GM12878 (cell line): Measurements from ENCODE around the gene ADH1A. TPM values are rescaled to one million over a fixed set of nuclear protein-coding genes. Genes with fewer than 3 reads are reported as not detected.

ENCODE experiments used
- ATAC-seq: fragments of 200-7000 bp; cut with Tn5 transposase; 3 replicates; pipeline ENCODE4 v1.9.1; 2020; ENCODE audit warnings: mild to moderate bottlenecking, moderate library complexity
- BruUV-seq: library from RNA; stranded (reverse); fragments of 400-500 nt; replicated peaks from 2 replicates; lab custom pipeline; 2021; lab: Mats Ljungman, UMichigan
- CTCF ChIA-PET: fragments of 300-600 bp; sonication (Branson Sonifier 250); formaldehyde crosslinking; extraction: SDS; loops from one replicate; lab custom pipeline; 2021; ENCODE audit warnings: inconsistent platforms; lab: Yijun Ruan, JAX
- POLR2A ChIA-PET: fragments of 350-600 bp; formaldehyde crosslinking; extraction: SDS; loops from one replicate; lab custom pipeline; 2021; ENCODE audit warnings: inconsistent platforms; lab: Charles Lee
- RAD21 ChIA-PET: fragments of 300-600 bp; sonication (Branson Sonifier 250); formaldehyde crosslinking; loops from one replicate; lab custom pipeline; 2023; ENCODE audit warnings: antibody characterized with exemption; ENCODE audit not compliant: unreplicated experiment; lab: Charles Lee
- SMC1A ChIA-PET: fragments of 300-600 bp; sonication (Branson Sonifier 250); formaldehyde crosslinking; loops from one replicate; lab custom pipeline; 2023; ENCODE audit not compliant: unreplicated experiment, uncharacterized antibody; lab: Charles Lee
- DNase-seq: peaks from one replicate; pipeline ENCODE4 v3.0.0-alpha.2; 2011; ENCODE audit warnings: low read depth, low spot score
- FAIRE-seq: peaks from 3 replicates; lab custom pipeline; 2011; peaks lifted over from hg19 to GRCh38; lab: Jason Lieb, UNC
- H2AFZ ChIP-seq: 2 replicates; pipeline ENCODE4 v1.6.0; 2011; ENCODE audit warnings: low read depth, low read length, control low read depth; ENCODE audit not compliant: control insufficient read depth
- H3K27ac ChIP-seq: 2 replicates; pipeline ENCODE4 v1.5.1; 2011; ENCODE audit warnings: control low read depth; ENCODE audit not compliant: control insufficient read depth, insufficient read depth
- H3K27me3 ChIP-seq, 2 experiments: replicated peaks in 1 of 2; 2 replicates each; pipeline versions ENCODE4 v1.6.0 to v1.6.1; 2011; ENCODE audit warnings: low read length in 1 of 2; ENCODE audit not compliant: control insufficient read depth in 2 of 2, insufficient read depth in 2 of 2
- H3K36me3 ChIP-seq, 2 experiments: 2 replicates each; pipeline ENCODE4 v1.5.1; 2011; ENCODE audit warnings: low read length in 1 of 2; ENCODE audit not compliant: control insufficient read depth in 2 of 2, insufficient read depth in 2 of 2
- H3K4me1 ChIP-seq: 2 replicates; pipeline ENCODE4 v1.6.1; 2011; ENCODE audit warnings: mild to moderate bottlenecking, low read length, moderate library complexity, mixed read lengths; ENCODE audit not compliant: control insufficient read depth, insufficient read depth
- H3K4me2 ChIP-seq: 2 replicates; pipeline ENCODE4 v1.6.0; 2011; ENCODE audit warnings: control low read depth; ENCODE audit not compliant: control insufficient read depth, insufficient read depth
- H3K4me3 ChIP-seq: fragments of 200-600 bp; sonication (generic); 2 replicates; pipeline ENCODE4 v1.5.1; 2016
- H3K79me2 ChIP-seq: 2 replicates; pipeline ENCODE4 v1.6.0; 2011; ENCODE audit warnings: low read length; ENCODE audit not compliant: control insufficient read depth, insufficient read depth
- H3K9ac ChIP-seq: 2 replicates; pipeline ENCODE4 v1.8.0; 2011; ENCODE audit warnings: low read length, control low read depth, mixed read lengths; ENCODE audit not compliant: control insufficient read depth, insufficient read depth
- H3K9me3 ChIP-seq: replicated peaks from 3 replicates; pipeline ENCODE4 v1.5.1; 2011; ENCODE audit warnings: mild to moderate bottlenecking, low read length; ENCODE audit not compliant: control insufficient read depth, insufficient read depth
- H4K20me1 ChIP-seq: 2 replicates; pipeline ENCODE4 v1.6.0; 2011; ENCODE audit not compliant: control insufficient read depth, insufficient read depth
- JUNB ChIP-seq: IDR thresholded peaks from 2 replicates; pipeline ENCODE4 v1.6.1; 2016; ENCODE audit warnings: antibody characterized with exemption, mild to moderate bottlenecking
- KLF5 ChIP-seq: fragments of 450-650 bp; IDR thresholded peaks from 2 replicates; pipeline ENCODE4 v1.6.1; 2014; ENCODE audit warnings: mild to moderate bottlenecking; ENCODE audit not compliant: partially characterized antibody
- NR2F1 ChIP-seq: fragments of 450-650 bp; conservative IDR thresholded peaks from 2 replicates; pipeline ENCODE4 v1.6.1; 2017; ENCODE audit warnings: mild to moderate bottlenecking
- WRNIP1 ChIP-seq: IDR thresholded peaks from 2 replicates; pipeline ENCODE4 v1.6.1; 2011; ENCODE audit warnings: low read depth, low read length, improper control_type of control experiment, borderline replicate concordance
- whole genome bisulfite sequencing: methylation state at CpG from one replicate; pipeline ENCODE4 v1.1.6; 2016; ENCODE audit warnings: low lambda C conversion rate; ENCODE audit not compliant: insufficient replicate concordance, insufficient coverage; ENCODE audit errors: missing lambda C conversion rate; 5-methylcytosine and 5-hydroxymethylcytosine counted together
- in situ Hi-C: fragments of 300-500 bp; cut with MboI; formaldehyde crosslinking; loops from 9 replicates; pipeline ENCODE4 v1.14.3; 2018; ENCODE audit warnings: mixed read lengths
- intact Hi-C: fragments of 100-400 bp; cut with micrococcal nuclease; formaldehyde crosslinking; loops from one replicate; pipeline ENCODE4 v1.14.2; 2022; ENCODE audit not compliant: unreplicated experiment
- polyA plus RNA-seq, 11 experiments: library from polyadenylated mRNA; depleted of rRNA in 4 of 11; unstranded in 6 of 11; stranded (reverse) in 5 of 11; fragments of >200 nt; fragmentation: Nextera tagmentation in 4 of 11; fragmentation: Illumina TruSeq in 1 of 11; extraction: Ambion mirVana in 4 of 11; extraction: Trizol in 1 of 11; gene quantifications; 1 replicate in 1 of 11; 2 replicates in 10 of 11; pipeline versions ENCODE4 v1.2.1 to v1.2.3, GENCODE V29; 2011 to 2016; ENCODE audit warnings: inconsistent platforms in 2 of 11, missing spikeins in 2 of 11, low read depth in 1 of 11
- total RNA-seq, 4 experiments: library from RNA; depleted of rRNA in 3 of 4; stranded (reverse); fragments of >200 nt in 3 of 4; fragmentation: Illumina TruSeq in 1 of 4; extraction: Trizol in 1 of 4; gene quantifications; 2 replicates each; pipeline versions ENCODE4 v1.2.1 to v1.2.3, GENCODE V29; 2013 to 2021
- TF ChIP-seq, protein P1 (sequence below): IDR thresholded peaks from 2 replicates; pipeline ENCODE4 v1.6.1; 2012; ENCODE audit warnings: low read depth, low read length, improper control_type of control experiment
- TF ChIP-seq, protein P2 (sequence below): fragments of 450-650 bp; IDR thresholded peaks from 2 replicates; pipeline ENCODE4 v1.6.1; 2017; ENCODE audit warnings: mild to moderate bottlenecking, moderate library complexity

Gene ADH1A
- total and polyA plus RNA-seq, 10 of the 15 experiments (the other 5 are each of a cell fraction or from before 2014, with no cell fraction given), result not detected

DNA sequence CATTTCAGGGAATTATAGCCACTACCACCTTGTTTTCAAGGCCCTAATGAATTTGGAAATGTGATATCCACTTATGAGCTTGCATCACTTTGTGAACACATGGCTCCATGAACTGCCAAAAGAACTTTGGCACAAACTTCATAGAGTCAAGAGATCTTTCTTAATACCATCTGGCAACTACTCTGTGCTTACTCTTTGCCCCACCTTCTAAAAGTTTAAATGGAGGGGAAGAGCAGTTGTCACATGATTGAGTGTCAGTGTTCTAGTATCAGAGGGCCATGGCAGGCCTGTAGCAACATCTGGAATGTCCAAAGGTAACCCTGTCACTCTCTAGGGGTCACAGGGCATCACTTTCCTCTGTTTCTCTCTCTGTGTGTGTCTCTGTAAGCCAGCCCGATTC, 33.0 kb upstream of the ADH1A start:
- Histone ChIP-seq H3K4me2 (no peak overlapping the region), H3K4me1 (no peaks in the 10 kb centered on the region), H3K9me3 (no peaks in the 10 kb centered on the region), H3K9ac (no peak overlapping the region), H4K20me1 (no peaks in the 10 kb centered on the region), H2AFZ (no peak overlapping the region), H3K27ac (no peak overlapping the region), H3K79me2 (no peaks in the 10 kb centered on the region), H3K27me3 (no peaks in the 10 kb centered on the region), H3K36me3 (no peaks in the 10 kb centered on the region), H3K4me3 (no peak overlapping the region)
- no TSS peak for BruUV-seq
- in situ Hi-C loops, result no loop called here
- TF ChIP-seq WRNIP1, result no peak
- no peak for TF ChIP-seq NR2F1
- TF ChIP-seq, protein P1, sequence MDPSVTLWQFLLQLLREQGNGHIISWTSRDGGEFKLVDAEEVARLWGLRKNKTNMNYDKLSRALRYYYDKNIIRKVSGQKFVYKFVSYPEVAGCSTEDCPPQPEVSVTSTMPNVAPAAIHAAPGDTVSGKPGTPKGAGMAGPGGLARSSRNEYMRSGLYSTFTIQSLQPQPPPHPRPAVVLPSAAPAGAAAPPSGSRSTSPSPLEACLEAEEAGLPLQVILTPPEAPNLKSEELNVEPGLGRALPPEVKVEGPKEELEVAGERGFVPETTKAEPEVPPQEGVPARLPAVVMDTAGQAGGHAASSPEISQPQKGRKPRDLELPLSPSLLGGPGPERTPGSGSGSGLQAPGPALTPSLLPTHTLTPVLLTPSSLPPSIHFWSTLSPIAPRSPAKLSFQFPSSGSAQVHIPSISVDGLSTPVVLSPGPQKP, result no peak
- TF ChIP-seq KLF5, result no peak
- FAIRE-seq (no peak), ATAC-seq (no peak), DNase-seq (no peak)
- 38% methylated on average over 1 of the region's 1 CpG for WGBS
- POLR2A ChIA-PET, result no interaction called here
- intact Hi-C loops, result no loop called here
- RAD21 ChIA-PET, result no interaction called here
- CTCF ChIA-PET, result no interaction called here
- SMC1A ChIA-PET, result interaction anchor here (0.6 kb wide), 1 partner anchor 1221 kb away, joined by 3 read pairs; no protein-coding TSS in a partner anchor

DNA sequence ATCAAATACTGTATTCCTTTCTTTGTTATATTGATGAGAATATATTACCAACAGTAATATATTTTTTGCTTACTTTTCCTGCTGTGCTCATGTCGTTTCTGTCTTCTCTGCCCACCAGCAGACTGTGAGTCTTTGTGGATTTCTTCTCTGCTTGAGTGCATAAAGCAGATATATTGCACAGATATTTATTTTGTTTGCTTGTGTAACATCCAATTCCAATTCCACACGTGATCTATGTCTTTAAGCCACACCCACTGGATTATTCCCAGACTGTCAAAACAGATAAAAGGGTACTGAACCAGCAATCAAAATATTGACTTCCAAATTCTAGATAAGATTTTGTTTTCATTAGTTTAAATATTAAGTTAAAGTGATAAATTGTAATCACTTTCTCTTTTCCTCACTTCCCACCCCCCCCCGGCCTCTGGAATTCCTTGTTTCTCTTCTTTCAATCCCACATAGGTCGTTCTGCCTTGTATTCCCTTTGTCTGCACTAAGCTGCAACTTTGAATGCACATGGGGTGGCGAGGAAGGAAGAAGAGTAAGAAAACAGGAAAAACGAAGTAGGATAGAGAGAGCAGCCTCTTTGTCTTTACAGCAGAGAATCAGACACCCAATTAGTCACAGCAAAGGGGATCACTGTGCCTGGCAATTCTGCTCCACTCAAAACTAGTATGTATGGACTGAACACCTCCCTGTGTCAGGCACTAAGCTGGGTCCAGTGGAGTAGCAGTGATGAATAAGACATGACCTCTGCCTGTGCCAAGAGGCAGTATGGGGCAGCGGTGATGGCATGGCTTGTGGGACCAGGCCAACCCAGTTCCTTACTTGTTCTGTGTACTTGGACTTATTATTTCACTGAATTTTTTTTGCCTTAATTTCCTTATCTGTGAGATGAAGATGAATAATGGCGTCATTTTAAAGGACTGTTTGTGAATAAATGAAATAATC, 30.7 kb upstream of the ADH1A start, which contains the start of gene ADH1B:
Gene ADH1B, minus strand, starts transcription at position 161 of the 951 bp plus-strand sequence. Its CDS starts 70 bp downstream, at position 91.
- ATAC-seq, result no peak
- Histone ChIP-seq H2AFZ (no peak within 1 kb of the TSS), H4K20me1 (no peaks in the 10 kb centered on the region), H3K4me1 (no peaks in the 10 kb centered on the region), H3K4me3 (no peak within 1 kb of the TSS), H3K27ac (no peak within 1 kb of the TSS), H3K79me2 (no peaks in the 10 kb centered on the region), H3K27me3 (no peaks in the 10 kb centered on the region), H3K9me3 (no peaks in the 10 kb centered on the region), H3K4me2 (no peak within 1 kb of the TSS), H3K36me3 (no peaks in the 10 kb centered on the region), H3K9ac (no peak within 1 kb of the TSS)
- WGBS, result 3% methylated on average over 8 of the region's 8 CpGs
- in situ Hi-C loops, result no loop called here
- POLR2A ChIA-PET, result no interaction called here
- CTCF ChIA-PET, result no interaction called here
- intact Hi-C loops, result no loop called here
- FAIRE-seq, result peak; percentile 18
- no peak for DNase-seq
- RAD21 ChIA-PET, result no interaction called here
- BruUV-seq, result no TSS peak
- SMC1A ChIA-PET, result interaction anchor here (0.6 to 1.3 kb wide), 2 partner anchors 30 to 160 kb away, joined by 3 read pairs; no protein-coding TSS in a partner anchor
- TF ChIP-seq JUNB, result no peak
- TF ChIP-seq, protein P2, sequence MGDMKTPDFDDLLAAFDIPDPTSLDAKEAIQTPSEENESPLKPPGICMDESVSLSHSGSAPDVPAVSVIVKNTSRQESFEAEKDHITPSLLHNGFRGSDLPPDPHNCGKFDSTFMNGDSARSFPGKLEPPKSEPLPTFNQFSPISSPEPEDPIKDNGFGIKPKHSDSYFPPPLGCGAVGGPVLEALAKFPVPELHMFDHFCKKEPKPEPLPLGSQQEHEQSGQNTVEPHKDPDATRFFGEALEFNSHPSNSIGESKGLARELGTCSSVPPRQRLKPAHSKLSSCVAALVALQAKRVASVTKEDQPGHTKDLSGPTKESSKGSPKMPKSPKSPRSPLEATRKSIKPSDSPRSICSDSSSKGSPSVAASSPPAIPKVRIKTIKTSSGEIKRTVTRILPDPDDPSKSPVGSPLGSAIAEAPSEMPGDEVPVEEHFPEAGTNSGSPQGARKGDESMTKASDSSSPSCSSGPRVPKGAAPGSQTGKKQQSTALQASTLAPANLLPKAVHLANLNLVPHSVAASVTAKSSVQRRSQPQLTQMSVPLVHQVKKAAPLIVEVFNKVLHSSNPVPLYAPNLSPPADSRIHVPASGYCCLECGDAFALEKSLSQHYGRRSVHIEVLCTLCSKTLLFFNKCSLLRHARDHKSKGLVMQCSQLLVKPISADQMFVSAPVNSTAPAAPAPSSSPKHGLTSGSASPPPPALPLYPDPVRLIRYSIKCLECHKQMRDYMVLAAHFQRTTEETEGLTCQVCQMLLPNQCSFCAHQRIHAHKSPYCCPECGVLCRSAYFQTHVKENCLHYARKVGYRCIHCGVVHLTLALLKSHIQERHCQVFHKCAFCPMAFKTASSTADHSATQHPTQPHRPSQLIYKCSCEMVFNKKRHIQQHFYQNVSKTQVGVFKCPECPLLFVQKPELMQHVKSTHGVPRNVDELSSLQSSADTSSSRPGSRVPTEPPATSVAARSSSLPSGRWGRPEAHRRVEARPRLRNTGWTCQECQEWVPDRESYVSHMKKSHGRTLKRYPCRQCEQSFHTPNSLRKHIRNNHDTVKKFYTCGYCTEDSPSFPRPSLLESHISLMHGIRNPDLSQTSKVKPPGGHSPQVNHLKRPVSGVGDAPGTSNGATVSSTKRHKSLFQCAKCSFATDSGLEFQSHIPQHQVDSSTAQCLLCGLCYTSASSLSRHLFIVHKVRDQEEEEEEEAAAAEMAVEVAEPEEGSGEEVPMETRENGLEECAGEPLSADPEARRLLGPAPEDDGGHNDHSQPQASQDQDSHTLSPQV, result no peak
